B cell (primary cell): Measurements from ENCODE around the gene TRIP4.

Experiments
- EZH2 ChIP-seq: IDR thresholded peaks from 2 replicates; pipeline ENCODE4 v1.6.1; 2012; ENCODE audit warnings: borderline replicate concordance, low read depth, mild to moderate bottlenecking, moderate library complexity, low read length; ENCODE audit not compliant: insufficient read depth, poor library complexity, severe bottlenecking
- TF ChIP-seq, protein P1 (sequence below): fragments of 200-600 bp; IDR thresholded peaks from one replicate; pipeline ENCODE4 v1.8.0; 2022; ENCODE audit warnings: antibody characterized with exemption, mild to moderate bottlenecking

DNA sequence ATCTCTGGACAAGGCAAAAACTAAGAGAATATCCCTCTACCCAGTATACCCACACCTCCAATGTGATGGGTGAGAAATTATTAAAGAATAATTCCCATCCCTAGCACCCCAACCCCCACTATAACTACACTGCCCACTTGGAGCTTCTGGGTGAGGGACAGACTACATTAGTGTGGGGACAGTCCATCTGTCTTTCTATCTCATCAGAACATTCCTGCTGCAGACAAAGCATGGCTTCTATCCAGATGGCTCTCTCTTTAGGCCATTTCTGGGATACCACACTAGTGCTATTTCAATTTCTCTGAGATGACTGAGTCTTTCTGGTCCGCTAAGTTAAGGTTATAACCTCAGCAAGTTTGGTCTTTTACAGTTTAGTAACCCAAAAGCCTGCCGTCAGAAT lies 38.3 kb upstream of the TRIP4 start:
- TF ChIP-seq, protein P1, sequence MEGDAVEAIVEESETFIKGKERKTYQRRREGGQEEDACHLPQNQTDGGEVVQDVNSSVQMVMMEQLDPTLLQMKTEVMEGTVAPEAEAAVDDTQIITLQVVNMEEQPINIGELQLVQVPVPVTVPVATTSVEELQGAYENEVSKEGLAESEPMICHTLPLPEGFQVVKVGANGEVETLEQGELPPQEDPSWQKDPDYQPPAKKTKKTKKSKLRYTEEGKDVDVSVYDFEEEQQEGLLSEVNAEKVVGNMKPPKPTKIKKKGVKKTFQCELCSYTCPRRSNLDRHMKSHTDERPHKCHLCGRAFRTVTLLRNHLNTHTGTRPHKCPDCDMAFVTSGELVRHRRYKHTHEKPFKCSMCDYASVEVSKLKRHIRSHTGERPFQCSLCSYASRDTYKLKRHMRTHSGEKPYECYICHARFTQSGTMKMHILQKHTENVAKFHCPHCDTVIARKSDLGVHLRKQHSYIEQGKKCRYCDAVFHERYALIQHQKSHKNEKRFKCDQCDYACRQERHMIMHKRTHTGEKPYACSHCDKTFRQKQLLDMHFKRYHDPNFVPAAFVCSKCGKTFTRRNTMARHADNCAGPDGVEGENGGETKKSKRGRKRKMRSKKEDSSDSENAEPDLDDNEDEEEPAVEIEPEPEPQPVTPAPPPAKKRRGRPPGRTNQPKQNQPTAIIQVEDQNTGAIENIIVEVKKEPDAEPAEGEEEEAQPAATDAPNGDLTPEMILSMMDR, result no peak
- TF ChIP-seq EZH2, result no peak
